ENCODE measurements around the gene NR6A1.

GRCh38 chr9:124773473-124774128 is 2.5 kb upstream of the NR6A1 start:
- TF ChIP-seq POLR2A (IDR thresholded peaks at IDR 0.05): no peak
- no peak for TF ChIP-seq CTCF (IDR thresholded peaks at IDR 0.05)
- TF ChIP-seq EP300 (IDR thresholded peaks at IDR 0.05): no peak
